ENCODE results near the gene DHX58.

DNA sequence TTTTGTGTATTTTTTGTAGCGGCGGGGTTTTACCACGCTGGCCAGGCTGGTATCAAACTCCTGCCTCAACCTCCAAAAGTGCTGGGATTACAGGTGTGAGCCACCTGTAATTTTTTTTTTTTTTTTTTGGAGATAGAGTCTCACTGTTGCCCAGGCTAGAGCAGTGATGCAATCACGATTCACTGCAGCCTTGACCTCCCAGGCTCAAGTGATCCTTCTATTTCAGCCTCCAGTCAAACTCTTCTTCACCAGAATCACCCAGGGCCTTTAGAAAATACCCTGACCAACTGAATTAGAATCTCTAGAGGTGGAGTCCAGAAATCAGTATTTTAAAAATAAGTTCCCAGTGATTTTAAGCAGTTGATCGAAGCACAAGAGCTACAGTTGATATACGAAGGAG is 22.6 kb upstream of the DHX58 start:
- TF ChIP-seq, protein P1, sequence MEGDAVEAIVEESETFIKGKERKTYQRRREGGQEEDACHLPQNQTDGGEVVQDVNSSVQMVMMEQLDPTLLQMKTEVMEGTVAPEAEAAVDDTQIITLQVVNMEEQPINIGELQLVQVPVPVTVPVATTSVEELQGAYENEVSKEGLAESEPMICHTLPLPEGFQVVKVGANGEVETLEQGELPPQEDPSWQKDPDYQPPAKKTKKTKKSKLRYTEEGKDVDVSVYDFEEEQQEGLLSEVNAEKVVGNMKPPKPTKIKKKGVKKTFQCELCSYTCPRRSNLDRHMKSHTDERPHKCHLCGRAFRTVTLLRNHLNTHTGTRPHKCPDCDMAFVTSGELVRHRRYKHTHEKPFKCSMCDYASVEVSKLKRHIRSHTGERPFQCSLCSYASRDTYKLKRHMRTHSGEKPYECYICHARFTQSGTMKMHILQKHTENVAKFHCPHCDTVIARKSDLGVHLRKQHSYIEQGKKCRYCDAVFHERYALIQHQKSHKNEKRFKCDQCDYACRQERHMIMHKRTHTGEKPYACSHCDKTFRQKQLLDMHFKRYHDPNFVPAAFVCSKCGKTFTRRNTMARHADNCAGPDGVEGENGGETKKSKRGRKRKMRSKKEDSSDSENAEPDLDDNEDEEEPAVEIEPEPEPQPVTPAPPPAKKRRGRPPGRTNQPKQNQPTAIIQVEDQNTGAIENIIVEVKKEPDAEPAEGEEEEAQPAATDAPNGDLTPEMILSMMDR (IDR thresholded peaks at IDR 0.05): no peak
- no peak for TF ChIP-seq POLR2A (IDR thresholded peaks at IDR 0.05)
